Activated T-helper 17 cell treated with anti-CD3 and anti-CD28 coated beads, Interleukin-2, amount 50 U/mL, for 72 hours (primary cell): Measurements from ENCODE around the gene OCLN. TPM values are rescaled to one million over a fixed set of nuclear protein-coding genes. Genes with fewer than 3 reads are reported as not detected.
A peak's percentile ranks its signal among the peaks of the same experiment; 100 is the strongest.
"Not testable (repeated sequence)": the region's sequence is repeated elsewhere in the genome, so short reads cannot be mapped to it uniquely, and the experiment has no call there.

Source experiments
- ATAC-seq: fragments of 150-1000 bp; cut with Tn5 transposase; replicated peaks from 2 replicates; pipeline ENCODE4 v1.10.0; 2021; ENCODE audit warnings: mild to moderate bottlenecking, moderate library complexity
- H3K27ac Mint-ChIP-seq: one replicate; pipeline ENCODE4 v1.8.0; 2022; ENCODE audit warnings: mixed read lengths
- H3K27me3 Mint-ChIP-seq: one replicate; pipeline ENCODE4 v1.8.0; 2022; ENCODE audit warnings: mixed read lengths
- H3K36me3 Mint-ChIP-seq: one replicate; pipeline ENCODE4 v1.8.0; 2022; ENCODE audit warnings: low read depth, mild to moderate bottlenecking, mixed read lengths
- H3K4me1 Mint-ChIP-seq: one replicate; pipeline ENCODE4 v1.8.0; 2022; ENCODE audit warnings: mixed read lengths
- H3K4me3 Mint-ChIP-seq: one replicate; pipeline ENCODE4 v1.8.0; 2022; ENCODE audit warnings: mild to moderate bottlenecking, mixed read lengths
- H3K9me3 Mint-ChIP-seq: one replicate; pipeline ENCODE4 v1.8.0; 2022; ENCODE audit warnings: mixed read lengths
- total RNA-seq, 2 donors: library from RNA; stranded (reverse); gene quantifications; one replicate each; pipeline ENCODE4 v1.2.3, GENCODE V29; 2022

Gene OCLN
- total RNA-seq, 2 donors from 2014 or later, result 0.76 to 4.4 TPM

- H3K27ac Mint-ChIP-seq, result no peak overlapping the region
- no peaks in the 10 kb centered on the region for H3K4me1 Mint-ChIP-seq
- no peaks in the 10 kb centered on the region for H3K36me3 Mint-ChIP-seq
- no peak overlapping the region for H3K4me3 Mint-ChIP-seq
- no peaks in the 10 kb centered on the region for H3K9me3 Mint-ChIP-seq
- H3K27me3 Mint-ChIP-seq, result peaks cover 23% of the 10 kb centered on the region
- no peak for ATAC-seq
Observed at GRCh38 chr5:69528609-69529008, 36.0 kb downstream of the OCLN start.

GRCh38 chr5:69530561-69531405 is 38.2 kb downstream of the OCLN start:
- no peak for ATAC-seq
- no peaks in the 10 kb centered on the region for H3K36me3 Mint-ChIP-seq
- no peak overlapping the region for H3K27ac Mint-ChIP-seq
- no peaks in the 10 kb centered on the region for H3K4me1 Mint-ChIP-seq
- no peaks in the 10 kb centered on the region for H3K9me3 Mint-ChIP-seq
- peaks cover 23% of the 10 kb centered on the region for H3K27me3 Mint-ChIP-seq
- no peak overlapping the region for H3K4me3 Mint-ChIP-seq

- no peak overlapping the region for H3K27ac Mint-ChIP-seq
- peaks cover 18% of the 10 kb centered on the region for H3K27me3 Mint-ChIP-seq
- H3K4me3 Mint-ChIP-seq, result no peak overlapping the region
- no peaks in the 10 kb centered on the region for H3K9me3 Mint-ChIP-seq
- H3K36me3 Mint-ChIP-seq, result no peaks in the 10 kb centered on the region
- no peaks in the 10 kb centered on the region for H3K4me1 Mint-ChIP-seq
- ATAC-seq, result no peak
Observed at GRCh38 chr5:69531406-69531801, 38.8 kb downstream of the OCLN start.

GRCh38 chr5:69537911-69538310 is 45.3 kb downstream of the OCLN start:
- H3K9me3 Mint-ChIP-seq, H3K4me3 Mint-ChIP-seq, H3K27ac Mint-ChIP-seq, H3K36me3 Mint-ChIP-seq, H3K4me1 Mint-ChIP-seq, H3K27me3 Mint-ChIP-seq, ATAC-seq: not testable (repeated sequence)

GRCh38 chr5:69538735-69539134 is 46.1 kb downstream of the OCLN start:
- H3K36me3 Mint-ChIP-seq, H3K27ac Mint-ChIP-seq, H3K4me1 Mint-ChIP-seq, H3K4me3 Mint-ChIP-seq, ATAC-seq, H3K9me3 Mint-ChIP-seq, H3K27me3 Mint-ChIP-seq: not testable (repeated sequence)

- H3K36me3 Mint-ChIP-seq, H3K4me1 Mint-ChIP-seq, H3K27ac Mint-ChIP-seq: not testable (repeated sequence)
Observed at GRCh38 chr5:69541347-69541746, 48.8 kb downstream of the OCLN start.

GRCh38 chr5:69542838-69543618 is 50.4 kb downstream of the OCLN start:
- H3K36me3 Mint-ChIP-seq, H3K27me3 Mint-ChIP-seq, ATAC-seq, H3K9me3 Mint-ChIP-seq, H3K4me3 Mint-ChIP-seq, H3K27ac Mint-ChIP-seq, H3K4me1 Mint-ChIP-seq: not testable (repeated sequence)

More at GRCh38 chr5:69541347-69541746, 48.8 kb downstream of the OCLN start:
- H3K27me3 Mint-ChIP-seq, H3K9me3 Mint-ChIP-seq, ATAC-seq, H3K4me3 Mint-ChIP-seq: not testable (repeated sequence)

- not testable (repeated sequence) for H3K27ac Mint-ChIP-seq, H3K9me3 Mint-ChIP-seq, H3K4me1 Mint-ChIP-seq, H3K27me3 Mint-ChIP-seq, ATAC-seq, H3K4me3 Mint-ChIP-seq, H3K36me3 Mint-ChIP-seq
Observed at GRCh38 chr5:69544602-69545001, 52.0 kb downstream of the OCLN start.

GRCh38 chr5:69559908-69560330 is 67.3 kb downstream of the OCLN start, which contains the start of gene GTF2H2C:
TSS of gene GTF2H2C (plus strand) at chr5:69560191. CDS start at chr5:69565133, 4,942 bp downstream.
- not testable (repeated sequence) for H3K27me3 Mint-ChIP-seq, H3K9me3 Mint-ChIP-seq, H3K4me1 Mint-ChIP-seq
- H3K36me3 Mint-ChIP-seq, result peaks cover 17% of the 10 kb centered on the region
- H3K27ac Mint-ChIP-seq, result peak within 1 kb of the TSS; percentile 96
- ATAC-seq, result peak; percentile 100
- peak within 1 kb of the TSS; percentile 91 for H3K4me3 Mint-ChIP-seq

- not testable (repeated sequence) for ATAC-seq, H3K4me1 Mint-ChIP-seq, H3K9me3 Mint-ChIP-seq, H3K27me3 Mint-ChIP-seq
- H3K36me3 Mint-ChIP-seq, result peaks cover 17% of the 10 kb centered on the region
- H3K27ac Mint-ChIP-seq, result peak overlapping the region; percentile 96
- H3K4me3 Mint-ChIP-seq, result peak overlapping the region; percentile 91
Observed at GRCh38 chr5:69560587-69561431, 68.2 kb downstream of the OCLN start.

GRCh38 chr5:69566172-69566571 is 73.6 kb downstream of the OCLN start:
- H3K4me1 Mint-ChIP-seq, ATAC-seq, H3K4me3 Mint-ChIP-seq, H3K27me3 Mint-ChIP-seq, H3K9me3 Mint-ChIP-seq, H3K27ac Mint-ChIP-seq: not testable (repeated sequence)
- peaks cover 16% of the 10 kb centered on the region for H3K36me3 Mint-ChIP-seq

- H3K36me3 Mint-ChIP-seq, result peaks cover 13% of the 10 kb centered on the region
- not testable (repeated sequence) for ATAC-seq, H3K27ac Mint-ChIP-seq, H3K4me1 Mint-ChIP-seq, H3K27me3 Mint-ChIP-seq, H3K4me3 Mint-ChIP-seq, H3K9me3 Mint-ChIP-seq
Observed at GRCh38 chr5:69568072-69568471, 75.5 kb downstream of the OCLN start.

- not testable (repeated sequence) for H3K4me3 Mint-ChIP-seq, H3K4me1 Mint-ChIP-seq, H3K27ac Mint-ChIP-seq, H3K27me3 Mint-ChIP-seq, H3K36me3 Mint-ChIP-seq, H3K9me3 Mint-ChIP-seq, ATAC-seq
Observed at GRCh38 chr5:69583356-69583755, 90.8 kb downstream of the OCLN start.

GRCh38 chr5:69596114-69596840 is 103.7 kb downstream of the OCLN start:
- H3K27me3 Mint-ChIP-seq, H3K9me3 Mint-ChIP-seq, ATAC-seq: not testable (repeated sequence)

More at GRCh38 chr5:69596114-69596840, 103.7 kb downstream of the OCLN start:
- not testable (repeated sequence) for H3K27ac Mint-ChIP-seq, H3K36me3 Mint-ChIP-seq, H3K4me1 Mint-ChIP-seq, H3K4me3 Mint-ChIP-seq
